Ramos (cell line): Measurements from ENCODE around the gene LAP3.

Experiments
- in situ Hi-C: fragments of 300-500 bp; cut with MboI; formaldehyde crosslinking; loops from one replicate; pipeline ENCODE4 v1.14.3; 2022; ENCODE audit warnings: low sequenced_read_pairs; ENCODE audit not compliant: unreplicated experiment

Gene LAP3

GRCh38 chr4:17657090-17657489 lies 80.1 kb downstream of the LAP3 start:
- in situ Hi-C loops: no loop called here
